ENCODE results near the gene GALNT14.
A peak's percentile ranks its signal among the peaks of the same experiment; 100 is the strongest.
"Not testable (repeated sequence)": the region's sequence is repeated elsewhere in the genome, so short reads cannot be mapped to it uniquely, and the experiment has no call there.

Gene GALNT14, protein sequence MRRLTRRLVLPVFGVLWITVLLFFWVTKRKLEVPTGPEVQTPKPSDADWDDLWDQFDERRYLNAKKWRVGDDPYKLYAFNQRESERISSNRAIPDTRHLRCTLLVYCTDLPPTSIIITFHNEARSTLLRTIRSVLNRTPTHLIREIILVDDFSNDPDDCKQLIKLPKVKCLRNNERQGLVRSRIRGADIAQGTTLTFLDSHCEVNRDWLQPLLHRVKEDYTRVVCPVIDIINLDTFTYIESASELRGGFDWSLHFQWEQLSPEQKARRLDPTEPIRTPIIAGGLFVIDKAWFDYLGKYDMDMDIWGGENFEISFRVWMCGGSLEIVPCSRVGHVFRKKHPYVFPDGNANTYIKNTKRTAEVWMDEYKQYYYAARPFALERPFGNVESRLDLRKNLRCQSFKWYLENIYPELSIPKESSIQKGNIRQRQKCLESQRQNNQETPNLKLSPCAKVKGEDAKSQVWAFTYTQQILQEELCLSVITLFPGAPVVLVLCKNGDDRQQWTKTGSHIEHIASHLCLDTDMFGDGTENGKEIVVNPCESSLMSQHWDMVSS
- total RNA-seq = 0 to 0.56 (median 0.11) reads per million in 3 experiments

GRCh38 chr2:31138037-31138962 lies at the start of gene GALNT14:
Gene GALNT14 (minus strand): TSS chr2:31138440. CDS start chr2:31138086, 354 bp downstream.
- DNase-seq = no peak

GRCh38 chr2:31187166-31187565 lies 48.9 kb upstream of the GALNT14 start:
- DNase-seq = no peak

GRCh38 chr2:31183973-31184372 lies 45.7 kb upstream of the GALNT14 start:
- not testable (repeated sequence) for DNase-seq

DNA sequence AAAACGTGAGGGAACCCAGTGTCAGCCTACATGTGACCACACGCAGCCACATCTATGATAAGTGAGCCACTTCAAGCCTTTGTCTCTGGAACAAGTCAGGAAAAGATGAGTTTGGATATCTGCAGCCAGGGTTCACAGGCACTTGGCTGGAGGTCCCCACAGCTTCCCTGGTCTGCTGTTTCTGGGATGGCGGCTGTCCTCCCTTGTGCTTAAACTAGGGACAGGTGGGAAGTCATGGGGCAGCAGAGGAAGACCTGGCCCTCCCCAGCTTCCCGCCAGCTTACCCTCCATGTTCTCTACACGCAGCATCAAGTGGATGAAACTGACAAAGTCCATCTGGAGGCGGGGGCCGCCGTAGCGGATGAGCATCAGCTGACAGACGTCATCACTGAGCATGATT lies 38.5 kb upstream of the GALNT14 start:
- no peak for DNase-seq

DNA sequence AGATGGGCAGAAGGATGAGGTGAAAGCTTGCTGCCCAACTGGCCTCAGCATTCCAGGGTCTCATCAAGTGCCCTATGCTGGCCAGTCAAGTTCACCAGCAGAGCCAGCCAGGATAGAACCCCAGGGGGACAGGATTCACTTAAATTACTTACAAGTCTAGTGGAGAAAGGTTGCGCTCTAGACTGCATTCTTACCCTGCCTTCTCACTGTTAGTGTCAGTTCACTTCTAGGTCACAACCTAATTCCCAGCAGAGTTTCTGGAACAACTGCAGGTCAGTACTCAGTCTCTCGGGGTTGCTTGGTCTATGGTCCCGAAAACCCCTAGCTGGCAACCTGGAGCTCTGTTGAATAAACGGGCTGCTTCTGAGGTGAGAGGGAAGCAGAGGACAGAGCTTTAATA lies 32.9 kb upstream of the GALNT14 start:
- no peak for DNase-seq

DNA sequence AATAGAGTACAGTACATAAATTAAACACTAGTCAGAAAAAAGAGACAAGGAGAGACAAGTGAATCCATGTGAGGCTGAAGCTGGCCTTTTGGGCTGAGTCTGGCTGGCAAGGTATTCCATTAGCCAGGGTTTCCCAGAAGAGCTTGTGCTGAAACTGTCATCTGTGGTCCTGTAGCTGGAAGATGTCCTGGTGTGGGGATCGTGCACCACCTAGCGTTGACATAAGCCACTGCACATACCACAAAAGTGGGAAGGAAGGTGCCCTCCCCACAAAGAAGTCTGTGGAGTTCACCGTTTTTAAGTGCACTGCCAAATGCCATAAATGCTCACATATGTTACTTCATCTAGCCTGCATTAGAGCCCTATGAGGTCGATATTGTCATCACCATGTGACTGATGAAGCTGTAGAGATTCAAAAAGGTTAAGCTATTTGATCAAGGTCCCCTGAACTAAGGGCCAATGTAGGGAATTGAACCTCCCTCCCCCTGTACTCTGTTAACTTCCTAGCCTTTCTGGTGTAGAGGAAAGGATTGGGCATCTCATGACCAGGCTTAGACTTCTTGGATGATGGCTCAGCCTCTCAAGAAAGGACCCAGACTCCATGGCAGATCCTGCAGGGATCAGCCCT lies 31.9 kb upstream of the GALNT14 start:
- peak; percentile 15 for DNase-seq

GRCh38 chr2:31168291-31168690 lies 30.1 kb upstream of the GALNT14 start:
- no peak for DNase-seq

DNA sequence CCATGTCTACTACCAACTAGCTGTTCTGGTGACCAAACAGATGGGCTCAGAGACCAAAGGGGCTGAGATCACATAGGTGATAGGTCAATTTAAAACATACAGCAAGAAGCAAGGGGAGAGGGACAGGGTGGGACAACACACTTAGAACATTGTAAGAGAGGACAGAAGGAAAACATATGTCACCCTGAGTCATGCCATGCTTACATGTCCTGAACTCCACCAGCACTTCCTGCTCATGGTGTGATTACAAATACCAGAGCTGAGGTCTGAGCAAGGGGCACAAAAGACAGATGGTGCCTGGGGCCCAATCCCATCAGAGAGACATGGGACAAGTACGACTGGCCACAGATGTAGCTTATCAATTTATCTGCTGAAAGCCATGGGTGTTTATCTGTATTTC lies 28.7 kb upstream of the GALNT14 start:
- no peak for DNase-seq

- DNase-seq = no peak
These were observed 24.8 kb upstream of the GALNT14 start for GRCh38 chr2:31163011-31163539.

DNA sequence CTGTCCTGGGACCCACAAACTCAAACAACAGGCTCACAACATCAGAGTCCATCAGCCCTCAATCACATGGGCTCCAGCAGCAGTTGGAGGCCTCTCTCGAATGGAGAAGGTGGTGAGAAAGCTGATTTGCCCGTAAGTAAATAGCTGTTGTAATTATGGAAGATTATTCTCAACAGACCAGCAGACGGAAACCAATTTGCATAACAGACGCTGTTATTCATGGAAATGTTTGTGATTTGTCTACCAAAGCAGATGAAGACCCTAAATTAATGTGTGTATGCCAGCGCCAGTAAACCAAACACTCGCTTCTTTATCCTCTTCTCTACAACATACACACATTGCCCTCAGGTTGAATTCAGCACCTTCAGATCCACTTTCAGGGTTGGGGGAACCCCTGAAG lies 23.4 kb upstream of the GALNT14 start:
- DNase-seq = no peak

GRCh38 chr2:31151501-31151900 lies 13.3 kb upstream of the GALNT14 start:
- no peak for DNase-seq

DNA sequence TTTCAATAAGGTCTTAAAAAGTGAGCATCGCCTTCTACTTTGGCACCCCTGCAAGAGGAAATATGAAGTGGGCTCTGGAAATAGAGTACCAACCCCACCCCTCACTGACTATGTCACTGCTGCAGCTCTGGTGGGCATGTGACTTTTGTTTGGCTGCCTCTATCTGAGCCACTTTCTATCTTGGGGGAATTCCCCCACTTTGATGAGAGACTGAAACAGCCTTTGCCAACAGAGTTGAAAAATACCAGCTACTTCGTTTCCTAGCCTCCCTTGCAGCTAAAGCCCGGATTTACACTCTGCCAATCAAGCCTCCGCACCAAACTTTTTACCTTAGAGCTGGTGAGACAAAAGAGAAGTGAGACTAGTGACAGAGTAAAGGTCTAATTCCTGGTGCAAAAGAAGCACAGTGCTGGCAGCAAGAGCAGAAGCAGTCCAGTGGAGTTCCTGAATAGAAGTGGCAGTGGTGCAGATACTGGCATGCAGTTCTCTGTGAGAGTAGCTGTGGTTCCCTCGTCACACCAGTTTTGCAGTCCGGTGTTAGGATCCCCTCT lies 12.0 kb upstream of the GALNT14 start:
- DNase-seq = no peak

DNA sequence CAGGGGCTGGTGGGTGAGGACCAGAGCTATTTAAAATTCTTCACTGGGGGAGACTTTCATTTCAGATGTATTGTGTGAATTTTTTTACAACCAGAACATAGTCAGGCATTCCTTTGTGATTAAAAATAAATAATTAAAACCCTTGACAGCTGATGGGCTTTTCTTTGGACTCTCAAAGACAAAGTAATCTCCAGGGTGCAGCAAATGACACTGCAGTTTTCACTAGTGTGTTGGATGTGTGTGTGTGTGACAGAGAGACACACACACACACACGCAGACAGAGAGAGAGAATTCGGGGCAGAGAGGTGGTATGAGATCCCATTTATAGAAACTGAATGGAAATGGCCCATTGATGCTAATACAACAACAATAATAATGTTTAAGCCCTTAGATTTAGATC lies 10.3 kb upstream of the GALNT14 start:
- DNase-seq = no peak

- DNase-seq = no peak
These were observed 9.4 kb upstream of the GALNT14 start for GRCh38 chr2:31147645-31148044.

DNA sequence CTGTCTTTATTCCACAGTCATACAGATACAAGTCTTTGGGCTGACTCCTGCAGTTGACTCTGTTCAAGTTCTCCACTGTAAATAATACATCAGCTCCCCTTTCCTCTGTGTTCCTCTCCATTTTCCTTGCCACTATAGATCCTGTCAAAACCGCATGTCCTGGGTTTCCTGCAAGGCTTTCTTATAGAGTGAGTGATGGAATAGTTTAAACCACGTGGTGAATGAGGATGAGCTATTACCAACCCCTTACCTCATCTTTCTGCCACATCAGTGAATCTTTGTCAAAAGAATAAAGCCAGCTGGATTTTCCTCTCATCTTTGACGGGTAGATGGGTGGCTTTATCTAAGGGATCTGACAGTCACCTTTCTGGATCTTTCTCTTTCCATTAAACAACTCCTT lies 3.9 kb upstream of the GALNT14 start:
- DNase-seq = no peak

GRCh38 chr2:31141443-31142085 lies 3.3 kb upstream of the GALNT14 start:
- no peak for DNase-seq

DNA sequence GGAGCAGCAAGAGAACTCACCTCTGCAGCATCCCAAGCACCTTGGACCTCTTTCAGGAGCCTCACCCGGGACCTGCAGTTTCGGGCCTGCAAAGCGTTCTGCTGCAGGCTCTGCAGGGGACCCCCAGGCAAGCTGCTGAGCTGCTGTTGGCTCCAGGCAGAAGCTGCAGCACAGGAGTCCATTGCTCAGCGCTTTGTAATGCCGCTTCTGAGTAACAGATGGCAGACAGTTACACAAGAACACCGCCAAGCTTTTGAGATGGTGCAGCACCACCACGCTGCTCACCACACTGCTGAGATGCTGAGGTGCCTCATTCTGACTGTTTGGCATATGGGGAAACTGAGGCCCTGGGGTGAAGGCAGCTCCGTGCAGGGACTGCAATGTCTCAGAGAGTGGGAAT lies 1.9 kb upstream of the GALNT14 start:
- DNase-seq = no peak

DNA sequence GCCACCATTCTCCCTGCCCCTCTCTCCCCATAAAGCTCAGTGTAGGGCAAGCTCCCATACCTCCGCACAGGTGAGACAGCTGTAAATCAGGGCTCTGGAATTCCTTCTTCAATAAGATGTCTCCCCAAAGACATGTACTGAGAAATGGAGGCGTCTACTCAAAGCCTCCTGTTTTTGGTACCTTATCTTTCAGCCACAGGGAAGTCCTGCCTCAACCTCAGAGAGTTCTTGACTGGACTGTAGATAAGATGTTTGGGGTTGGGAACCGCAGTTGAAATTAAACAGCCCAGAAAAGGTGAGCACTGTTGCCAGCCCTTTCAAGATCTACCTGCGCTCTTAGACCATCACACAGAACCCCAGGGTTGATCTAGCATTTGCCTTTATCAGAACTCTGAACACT lies 1.4 kb upstream of the GALNT14 start:
- DNase-seq = no peak

- no peak for DNase-seq
These were observed 816 bp downstream of the GALNT14 start for GRCh38 chr2:31137211-31138036.

GRCh38 chr2:31136732-31137131 lies 1.5 kb downstream of the GALNT14 start:
- no peak for DNase-seq

DNA sequence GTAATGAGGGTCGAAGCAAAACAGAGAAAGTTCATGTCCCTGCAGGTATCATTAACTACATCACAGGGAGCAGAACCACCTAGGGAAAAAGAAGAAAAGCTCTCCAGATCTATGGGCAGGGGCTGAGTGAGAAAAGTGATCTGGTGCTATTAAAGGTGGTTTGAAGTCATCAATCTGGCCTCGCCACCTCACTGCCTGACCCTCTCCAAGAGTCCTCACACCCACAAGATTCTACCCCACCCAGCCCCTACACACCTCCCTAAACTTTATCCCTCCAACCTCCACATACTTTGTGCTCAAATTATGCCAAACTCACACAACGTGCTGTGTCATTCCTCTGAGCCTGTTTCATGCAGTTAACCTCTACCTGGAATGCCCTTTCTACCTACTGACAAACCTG lies 2.2 kb downstream of the GALNT14 start:
- no peak for DNase-seq
